Measurements from ENCODE around the gene MRPL9. TPM values are rescaled to one million over a fixed set of nuclear protein-coding genes. Genes with fewer than 3 reads are reported as not detected.

Gene MRPL9
- 108 and 113 TPM in 2 replicates for total RNA-seq

- intact Hi-C loops (cut with micrococcal nuclease), result loop anchor here (1.0 to 2.0 kb wide), 9 partner anchors 27 to 482 kb away; partner anchors contain the start of genes PI4KB, RFX5, RIIAD1 and TDRKH
These were observed at the start of gene MRPL9 for GRCh38 chr1:151762941-151763921. Gene MRPL9 (minus strand): TSS chr1:151763496. CDS start chr1:151763479, 17 bp downstream.

DNA sequence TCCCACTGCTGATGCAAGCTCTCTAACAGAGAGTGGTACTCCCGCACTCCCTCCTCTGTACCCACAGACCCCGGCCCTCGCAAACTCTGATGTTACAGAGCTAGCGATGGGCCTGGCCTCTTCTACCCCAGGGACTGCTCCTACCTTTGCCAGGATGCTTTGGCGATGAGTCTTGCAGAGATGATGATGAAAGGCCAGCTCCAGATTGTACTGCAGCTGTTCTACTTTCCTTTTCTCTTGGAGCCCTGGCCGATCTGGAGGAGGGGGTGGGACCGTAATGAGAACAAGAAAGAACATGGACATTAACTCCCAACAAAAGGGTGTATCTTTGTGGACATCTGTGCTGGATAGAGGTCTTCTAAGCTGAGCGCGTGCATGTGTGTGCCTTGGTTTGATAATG lies 47.9 kb upstream of the MRPL9 start:
- intact Hi-C loops (cut with micrococcal nuclease), result no loop called here

DNA sequence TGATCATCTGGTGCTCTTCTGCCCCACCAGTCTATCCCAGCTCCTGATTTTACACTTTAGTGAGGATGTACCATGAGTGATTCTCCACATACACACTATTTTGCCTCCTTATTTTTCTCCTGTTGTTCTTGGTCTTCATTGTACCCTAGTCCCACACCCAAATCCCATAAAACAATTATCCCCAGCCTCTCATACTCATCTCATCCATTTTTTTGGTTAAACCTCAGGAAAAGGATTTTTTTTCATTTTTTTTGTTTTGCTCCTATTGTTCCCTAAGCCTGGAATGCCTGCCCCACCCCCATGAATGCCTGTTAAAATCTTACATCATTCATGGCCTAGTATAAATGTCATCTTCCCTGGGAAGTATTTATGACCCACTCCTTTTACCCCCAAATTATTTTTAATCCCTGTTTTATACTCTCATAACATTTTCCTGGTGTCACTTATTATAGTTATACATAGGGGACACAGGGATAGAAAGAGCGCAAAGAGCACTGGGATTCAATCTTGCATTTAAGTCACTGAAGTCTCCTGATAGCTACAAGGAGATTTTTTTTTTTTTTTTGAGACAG lies 46.8 kb upstream of the MRPL9 start:
- intact Hi-C loops (cut with micrococcal nuclease), result no loop called here

DNA sequence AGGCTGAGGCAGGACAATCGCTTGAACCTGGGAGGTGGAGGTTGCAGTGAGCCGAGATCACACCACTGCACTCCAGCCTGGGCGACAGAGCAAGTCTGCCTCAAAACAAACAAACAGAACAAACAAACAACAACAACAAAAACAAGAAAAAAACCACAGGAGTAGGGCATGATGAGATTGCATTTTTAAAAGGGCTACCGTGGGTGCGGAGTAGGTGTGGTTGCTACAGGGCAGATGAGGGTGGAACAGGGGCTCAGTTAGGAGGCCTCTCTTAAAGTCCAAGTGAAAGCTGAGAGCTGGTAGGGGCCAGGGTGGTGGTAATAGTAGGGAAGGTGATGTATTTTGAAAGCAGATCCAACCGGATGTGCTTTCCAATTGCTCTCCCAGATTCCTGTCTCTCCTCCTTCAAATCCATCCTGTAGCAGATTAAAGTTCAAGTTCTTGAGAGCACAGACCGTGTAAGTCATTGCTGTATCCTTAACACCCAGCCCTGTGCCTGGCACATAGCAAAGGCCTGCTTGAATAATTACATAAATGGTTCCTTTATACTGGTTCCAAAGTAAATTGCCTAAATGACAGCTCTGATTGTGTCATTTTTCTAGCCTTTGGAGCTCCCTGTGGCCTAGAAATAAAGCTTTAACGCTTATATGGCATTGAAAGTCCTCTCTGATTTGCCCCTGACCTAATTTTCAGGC lies 46.1 kb upstream of the MRPL9 start:
- intact Hi-C loops (cut with micrococcal nuclease), result no loop called here

- intact Hi-C loops (cut with micrococcal nuclease), result no loop called here
These were observed 44.5 kb upstream of the MRPL9 start for GRCh38 chr1:151807766-151808165.

GRCh38 chr1:151807131-151807530 lies 43.8 kb upstream of the MRPL9 start:
- intact Hi-C loops (cut with micrococcal nuclease), result no loop called here

- intact Hi-C loops (cut with micrococcal nuclease), result no loop called here
These were observed 42.9 kb upstream of the MRPL9 start for GRCh38 chr1:151806170-151806569.

- intact Hi-C loops (cut with micrococcal nuclease), result no loop called here
These were observed 41.9 kb upstream of the MRPL9 start, which contains the start of gene LINGO4 for GRCh38 chr1:151805066-151805820. Gene LINGO4 (minus strand): TSS chr1:151805419. CDS start chr1:151802704, 2,715 bp downstream.

- intact Hi-C loops (cut with micrococcal nuclease), result no loop called here
These were observed 40.6 kb upstream of the MRPL9 start for GRCh38 chr1:151803915-151804314.

DNA sequence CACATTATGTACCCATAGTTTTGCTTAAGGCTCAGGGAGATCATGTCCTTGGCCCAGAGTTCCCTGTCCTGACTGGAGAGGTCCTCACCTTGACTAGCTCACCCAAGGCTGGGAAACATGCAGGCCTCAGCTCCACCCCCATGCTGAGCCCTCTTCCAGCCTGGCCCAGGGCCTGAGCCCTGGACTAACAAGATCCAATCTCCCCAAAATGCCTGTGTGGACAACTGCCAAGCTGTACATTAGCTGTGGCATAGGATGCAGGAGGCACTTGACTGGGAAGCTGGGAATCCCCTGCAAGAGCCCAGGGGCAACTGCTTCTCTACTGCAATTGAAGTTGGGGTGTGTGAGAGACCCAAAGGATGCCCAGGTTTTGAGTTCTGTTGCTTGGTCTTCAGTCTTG lies 39.9 kb upstream of the MRPL9 start:
- intact Hi-C loops (cut with micrococcal nuclease), result no loop called here

DNA sequence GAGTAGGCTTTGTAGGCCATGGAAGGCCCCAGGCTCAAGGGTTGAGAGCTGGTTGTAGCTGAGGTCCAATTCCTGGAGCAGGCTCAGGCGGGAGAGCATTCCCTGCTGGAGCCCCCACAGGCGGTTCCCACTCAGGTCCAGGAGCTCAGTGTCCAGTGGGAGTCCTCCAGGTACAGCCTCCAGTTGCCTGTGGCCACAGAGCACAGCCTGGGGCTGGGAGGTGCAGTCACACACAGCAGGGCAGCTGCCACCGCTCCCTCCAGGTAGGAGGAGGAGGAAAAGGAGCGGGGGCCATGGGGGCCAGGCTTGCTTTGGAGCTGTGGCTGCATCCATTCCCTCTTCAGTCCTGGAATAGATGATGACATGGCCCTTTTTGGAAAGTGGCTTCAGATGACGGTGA lies 39.1 kb upstream of the MRPL9 start:
- intact Hi-C loops (cut with micrococcal nuclease), result no loop called here

- intact Hi-C loops (cut with micrococcal nuclease), result no loop called here
These were observed 38.5 kb upstream of the MRPL9 start for GRCh38 chr1:151801846-151802245.

- intact Hi-C loops (cut with micrococcal nuclease), result no loop called here
These were observed 38.1 kb upstream of the MRPL9 start for GRCh38 chr1:151801310-151801820.

DNA sequence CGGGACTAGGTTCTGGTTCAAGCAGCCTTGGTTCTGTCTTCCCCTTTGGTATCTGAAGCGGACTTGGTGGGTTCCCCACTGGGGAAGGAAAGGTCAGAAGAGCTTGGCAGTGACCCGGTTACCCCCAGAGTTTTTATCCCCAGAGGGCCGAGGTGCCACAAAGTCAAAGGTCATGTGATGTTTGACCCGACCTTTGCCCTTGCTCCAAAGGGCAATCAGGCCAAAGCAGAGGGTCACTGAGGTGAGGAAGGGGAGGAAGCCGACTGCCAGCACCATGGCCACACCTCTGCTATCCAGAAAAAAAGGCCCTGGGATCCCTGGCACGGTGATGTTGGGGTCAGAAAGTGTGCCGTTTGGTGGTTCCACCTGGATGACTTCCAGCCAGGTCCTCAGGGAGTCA lies 37.5 kb upstream of the MRPL9 start:
- intact Hi-C loops (cut with micrococcal nuclease), result no loop called here

DNA sequence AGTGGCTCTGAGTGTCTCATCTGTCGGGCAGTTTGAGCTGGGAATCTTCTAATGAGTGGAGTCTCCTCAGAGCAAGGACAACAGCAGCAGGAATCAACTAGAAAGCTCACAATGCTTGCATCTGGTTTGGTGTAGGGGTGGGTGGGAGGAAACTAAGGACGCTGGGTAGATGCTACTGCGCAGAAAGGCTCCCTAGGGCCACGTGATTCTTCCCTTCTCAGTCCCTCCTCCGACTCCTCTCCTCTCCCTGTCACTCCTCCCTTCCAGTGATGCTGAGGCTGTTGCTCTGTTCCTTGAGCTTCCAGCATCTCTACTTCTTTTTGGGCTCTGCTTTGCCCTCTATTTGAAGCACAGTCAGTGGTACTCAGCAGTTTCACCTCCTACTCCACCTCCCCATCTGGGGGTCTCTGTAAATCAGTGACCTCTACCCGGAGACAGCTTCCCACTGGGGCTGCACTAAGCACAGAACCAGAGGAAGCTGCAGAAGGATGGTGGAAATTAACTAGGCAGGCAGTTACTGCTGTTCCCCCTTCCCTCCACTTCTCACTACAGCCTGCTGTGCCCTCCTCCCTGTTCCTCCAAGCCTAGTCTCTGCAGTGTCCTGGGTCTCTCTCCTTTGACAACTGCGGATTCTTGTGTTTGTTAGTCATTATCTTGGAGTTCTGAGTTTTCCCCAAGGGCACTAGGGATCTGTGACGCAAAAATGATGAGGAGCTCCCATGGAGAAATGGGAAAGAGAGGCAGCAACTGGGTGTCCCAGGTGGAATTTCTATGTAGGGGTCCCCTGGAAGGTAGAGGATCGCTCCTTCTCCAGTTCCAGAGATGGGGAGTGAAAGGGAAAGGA lies 36.1 kb upstream of the MRPL9 start:
- intact Hi-C loops (cut with micrococcal nuclease), result no loop called here

DNA sequence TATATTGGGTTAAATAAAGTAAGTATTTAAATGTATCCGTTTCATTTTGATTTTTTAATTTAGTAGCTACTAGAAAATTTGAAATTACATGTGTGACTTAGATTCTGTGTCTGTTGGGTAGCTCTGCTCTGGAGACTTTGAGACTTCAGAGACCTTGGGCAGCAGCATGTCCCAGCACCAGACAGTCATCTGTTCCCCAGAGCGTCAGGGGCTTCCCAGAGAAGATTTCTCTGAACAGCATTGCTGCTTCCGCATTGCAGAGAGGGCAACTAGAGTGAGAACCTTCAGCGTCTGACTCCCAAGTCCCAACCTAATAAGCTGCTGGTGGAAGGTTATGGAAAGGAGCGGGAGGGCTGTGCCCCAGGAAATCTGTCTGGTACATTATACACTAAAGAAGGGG lies 35.3 kb upstream of the MRPL9 start:
- intact Hi-C loops (cut with micrococcal nuclease), result no loop called here

DNA sequence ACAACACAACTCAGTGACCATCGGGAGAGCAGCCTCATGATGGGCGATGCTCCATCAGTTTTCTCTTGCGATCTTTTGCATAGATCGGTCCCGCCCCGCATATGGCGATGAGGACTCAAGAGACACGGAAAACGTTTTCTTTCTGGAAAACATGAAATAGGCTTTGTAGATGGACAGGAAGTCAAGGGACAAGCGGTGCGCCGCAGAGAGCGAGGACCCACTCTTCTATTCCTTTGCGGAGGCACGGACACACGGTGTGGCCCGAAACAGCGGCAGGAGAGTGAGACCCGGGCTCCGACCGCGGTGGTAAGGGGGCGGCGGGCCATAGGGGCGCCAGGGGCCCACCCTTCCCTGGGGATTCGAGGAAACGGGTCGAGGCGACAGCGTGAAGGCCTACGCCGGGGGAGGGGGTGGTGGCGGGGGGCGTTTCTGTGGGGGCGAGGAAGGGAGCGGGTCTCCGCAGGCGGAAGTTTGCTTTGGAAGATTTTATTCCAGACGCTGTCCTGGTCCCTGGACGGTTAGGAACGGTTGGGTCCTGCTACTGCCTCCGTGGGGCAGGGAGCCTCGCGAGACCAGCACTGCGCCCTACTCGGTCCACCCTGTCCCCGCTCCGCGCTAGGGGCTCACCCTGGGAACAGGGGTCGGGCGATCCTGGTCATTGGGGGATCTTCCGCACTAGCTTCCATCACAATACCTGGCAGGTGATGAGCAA lies 27.8 kb upstream of the MRPL9 start:
- intact Hi-C loops (cut with micrococcal nuclease), result loop anchor here (1.0 to 5.0 kb wide), 13 partner anchors 28 to 509 kb away; partner anchors contain the start of genes CGN, MRPL9, RFX5 and RIIAD1

DNA sequence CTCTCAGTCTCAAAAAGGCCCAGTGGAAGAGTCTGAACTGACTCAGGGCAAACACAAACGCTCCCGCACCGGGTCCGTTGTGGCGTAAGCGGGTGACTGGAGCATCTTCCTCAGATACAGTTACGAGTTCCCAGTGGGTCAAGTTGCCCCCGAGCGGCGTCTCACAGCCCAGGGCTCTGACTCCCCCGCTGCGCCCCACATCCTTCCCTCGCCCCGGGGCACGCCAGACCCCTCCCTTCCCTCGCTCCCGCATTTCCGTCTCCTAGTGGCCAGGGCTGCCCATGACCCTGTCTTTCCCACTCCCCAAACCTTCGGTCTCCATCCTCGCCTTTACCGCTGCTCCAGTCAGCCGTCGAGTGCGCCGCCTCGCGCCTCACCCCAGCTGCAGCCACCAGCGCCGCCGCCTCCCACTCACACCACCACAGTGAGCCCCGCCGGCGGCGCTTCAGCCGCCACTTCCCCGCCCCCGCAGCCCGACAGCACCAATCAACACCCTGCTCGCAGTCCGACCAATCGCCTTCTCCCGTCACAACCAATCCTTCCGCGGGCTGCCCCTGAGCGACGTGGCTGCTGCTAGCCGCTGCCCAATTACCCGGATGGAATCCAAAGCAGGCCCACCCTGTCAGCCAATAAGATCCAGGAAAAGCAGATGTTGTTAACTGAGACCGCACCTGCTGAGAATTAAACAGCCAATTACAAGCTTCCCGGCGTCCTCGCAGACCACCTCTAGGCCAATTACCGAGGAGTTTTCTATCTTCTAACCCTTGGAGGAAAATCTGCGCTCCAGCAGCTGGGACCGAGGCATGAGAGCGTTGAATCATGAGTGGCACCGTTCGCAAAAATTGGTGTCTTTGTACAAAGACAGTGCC lies 27.0 kb upstream of the MRPL9 start, which contains the start of gene TDRKH:
Gene TDRKH (minus strand): TSS at position 430 of the 869 bp plus-strand sequence. CDS start 7,478 bp downstream, outside the sequence.
- intact Hi-C loops (cut with micrococcal nuclease), result loop anchor here (1.0 to 5.0 kb wide), 13 partner anchors 27 to 508 kb away; partner anchors contain the start of genes CGN, MRPL9, RFX5 and RIIAD1
